Trophoblast cell (in vitro differentiated cells and primary cell): ENCODE data around the gene PLA2G4B.

ENCODE experiments used
- DNase-seq, 2 donors: peaks; one replicate each; pipeline ENCODE4 v3.0.0-alpha.2; 2016
- H2AFZ ChIP-seq: 2 replicates; pipeline ENCODE4 v1.6.1; 2013; ENCODE audit warnings: low read length, moderate library complexity, mild to moderate bottlenecking; ENCODE audit not compliant: insufficient read depth, poor library complexity
- H2AK5ac ChIP-seq: 2 replicates; pipeline ENCODE4 v1.6.1; 2013; ENCODE audit warnings: mild to moderate bottlenecking, low read length
- H2BK120ac ChIP-seq: 2 replicates; pipeline ENCODE4 v1.6.1; 2013; ENCODE audit warnings: low read length, mild to moderate bottlenecking, moderate library complexity; ENCODE audit not compliant: insufficient read depth, poor library complexity
- H2BK12ac ChIP-seq: 2 replicates; pipeline ENCODE4 v1.6.1; 2013; ENCODE audit warnings: mild to moderate bottlenecking, low read length, moderate library complexity
- H2BK5ac ChIP-seq: 2 replicates; pipeline ENCODE4 v1.6.1; 2013; ENCODE audit warnings: low read length, low read depth, moderate library complexity, mild to moderate bottlenecking; ENCODE audit not compliant: poor library complexity
- H3K14ac ChIP-seq: 2 replicates; pipeline ENCODE4 v1.6.1; 2013; ENCODE audit warnings: mild to moderate bottlenecking, low read length
- H3K18ac ChIP-seq: 2 replicates; pipeline ENCODE4 v1.6.1; 2013; ENCODE audit warnings: mild to moderate bottlenecking, low read length
- H3K23ac ChIP-seq: 2 replicates; pipeline ENCODE4 v1.6.1; 2013; ENCODE audit warnings: low read length
- H3K27ac ChIP-seq: 2 replicates; pipeline ENCODE4 v1.5.1; 2013; ENCODE audit warnings: low read depth, mild to moderate bottlenecking, inconsistent platforms, low read length, moderate library complexity
- H3K27me3 ChIP-seq: 2 replicates; pipeline ENCODE4 v1.6.1; 2013; ENCODE audit warnings: inconsistent platforms, mild to moderate bottlenecking, low read length, moderate library complexity; ENCODE audit not compliant: insufficient read depth
- H3K36me3 ChIP-seq, 2 experiments: 1 replicate in 1 of 2; 2 replicates in 1 of 2; pipeline ENCODE4 v1.6.1; 2013; ENCODE audit warnings: low read length in 2 of 2, mild to moderate bottlenecking in 2 of 2, moderate library complexity in 1 of 2; ENCODE audit not compliant: insufficient read depth in 2 of 2, control insufficient read depth in 1 of 2
- H3K4ac ChIP-seq: 2 replicates; pipeline ENCODE4 v1.6.1; 2013; ENCODE audit warnings: low read depth, mild to moderate bottlenecking, low read length, moderate library complexity
- H3K4me1 ChIP-seq, 2 experiments: 1 replicate in 1 of 2; 2 replicates in 1 of 2; pipeline ENCODE4 v1.6.1; 2013; ENCODE audit warnings: low read length in 2 of 2, mild to moderate bottlenecking in 2 of 2, moderate library complexity in 1 of 2; ENCODE audit not compliant: insufficient read depth in 2 of 2, control insufficient read depth in 1 of 2
- H3K4me2 ChIP-seq: 2 replicates; pipeline ENCODE4 v1.6.1; 2013; ENCODE audit warnings: inconsistent platforms, mild to moderate bottlenecking, low read length, moderate library complexity
- H3K4me3 ChIP-seq: 2 replicates; pipeline ENCODE4 v1.5.1; 2013; ENCODE audit warnings: mild to moderate bottlenecking, low read depth, low read length, inconsistent platforms
- H3K79me1 ChIP-seq: one replicate; pipeline ENCODE4 v1.6.1; 2013; ENCODE audit warnings: low read length
- H3K79me2 ChIP-seq: 2 replicates; pipeline ENCODE4 v1.6.1; 2013; ENCODE audit warnings: low read length, mild to moderate bottlenecking; ENCODE audit not compliant: control insufficient read depth, insufficient read depth, poor library complexity
- H3K9ac ChIP-seq: 2 replicates; pipeline ENCODE4 v1.6.1; 2013; ENCODE audit warnings: mild to moderate bottlenecking, low read length
- H3K9me3 ChIP-seq: 2 replicates; pipeline ENCODE4 v1.6.1; 2013; ENCODE audit warnings: low read depth, mild to moderate bottlenecking, control low read depth, inconsistent platforms, low read length; ENCODE audit not compliant: insufficient read depth
- H4K12ac ChIP-seq: 2 replicates; pipeline ENCODE4 v1.6.1; 2013; ENCODE audit warnings: low read depth, mild to moderate bottlenecking, low read length, moderate library complexity
- H4K8ac ChIP-seq: 2 replicates; pipeline ENCODE4 v1.6.1; 2013; ENCODE audit warnings: low read depth, mild to moderate bottlenecking, low read length, moderate library complexity
- H4K91ac ChIP-seq: one replicate; pipeline ENCODE4 v1.6.1; 2013; ENCODE audit warnings: low read depth, mild to moderate bottlenecking, low read length, moderate library complexity
- WGBS: extraction: QIAGEN DNeasy Blood & Tissue Kit; methylation state at CpG from one replicate; pipeline ENCODE4 v1.1.7; 2013; ENCODE audit warnings: missing lambda C conversion rate; ENCODE audit not compliant: insufficient read length, insufficient coverage; ENCODE audit errors: extremely low coverage; 5-methylcytosine and 5-hydroxymethylcytosine counted together

PLA2G4B gene

GRCh38 chr15:41858756-41859155 is 20.1 kb downstream of the PLA2G4B start:
- no peak overlapping the region for H2BK5ac ChIP-seq
- H4K8ac ChIP-seq = no peak overlapping the region
- WGBS = no CpG with 5 or more reads among the region's 15 CpGs
- no peak overlapping the region for H3K9ac ChIP-seq
- no peaks in the 10 kb centered on the region for H3K4me1 ChIP-seq
- H3K4ac ChIP-seq = no peak overlapping the region
- H3K79me1 ChIP-seq = no peaks in the 10 kb centered on the region
- H3K18ac ChIP-seq = no peak overlapping the region
- H3K27ac ChIP-seq = no peak overlapping the region
- no peak overlapping the region for H2AK5ac ChIP-seq
- H4K91ac ChIP-seq = no peak overlapping the region
- H3K23ac ChIP-seq = no peak overlapping the region
- no peaks in the 10 kb centered on the region for H3K36me3 ChIP-seq
- H3K79me2 ChIP-seq = no peaks in the 10 kb centered on the region
- H3K4me3 ChIP-seq = no peak overlapping the region
- H3K4me2 ChIP-seq = no peak overlapping the region
- no peak overlapping the region for H2AFZ ChIP-seq
- DNase-seq = no peak
- H4K12ac ChIP-seq = no peak overlapping the region
- H3K9me3 ChIP-seq = no peaks in the 10 kb centered on the region
- no peak overlapping the region for H3K14ac ChIP-seq
- no peak overlapping the region for H2BK12ac ChIP-seq
- H3K27me3 ChIP-seq = no peaks in the 10 kb centered on the region
- H2BK120ac ChIP-seq = no peak overlapping the region

- H3K79me1 ChIP-seq = no peaks in the 10 kb centered on the region
- DNase-seq = no peak
- no peak overlapping the region for H2BK5ac ChIP-seq
- no peak overlapping the region for H3K9ac ChIP-seq
- no peak overlapping the region for H2AFZ ChIP-seq
- H3K4me3 ChIP-seq = no peak overlapping the region
- H3K4ac ChIP-seq = no peak overlapping the region
- no peak overlapping the region for H4K12ac ChIP-seq
- H2BK12ac ChIP-seq = no peak overlapping the region
- no peaks in the 10 kb centered on the region for H3K79me2 ChIP-seq
- no peak overlapping the region for H3K14ac ChIP-seq
- H3K4me2 ChIP-seq = no peak overlapping the region
- H3K27ac ChIP-seq = no peak overlapping the region
- H3K4me1 ChIP-seq = no peaks in the 10 kb centered on the region
- no peak overlapping the region for H3K18ac ChIP-seq
- H3K23ac ChIP-seq = no peak overlapping the region
- no peak overlapping the region for H4K91ac ChIP-seq
- H3K27me3 ChIP-seq = no peaks in the 10 kb centered on the region
- no peak overlapping the region for H2BK120ac ChIP-seq
- no peaks in the 10 kb centered on the region for H3K9me3 ChIP-seq
- H4K8ac ChIP-seq = no peak overlapping the region
- H2AK5ac ChIP-seq = no peak overlapping the region
- no CpG with 5 or more reads among the region's 15 CpGs for WGBS
- no peaks in the 10 kb centered on the region for H3K36me3 ChIP-seq
Measured at GRCh38 chr15:41860049-41860828, 21.6 kb downstream of the PLA2G4B start.

- no peaks in the 10 kb centered on the region for H3K79me2 ChIP-seq
- no peak overlapping the region for H2AFZ ChIP-seq
- no peak overlapping the region for H3K9ac ChIP-seq
- H3K27ac ChIP-seq = no peak overlapping the region
- H3K9me3 ChIP-seq = no peaks in the 10 kb centered on the region
- no peak for DNase-seq
- no peak overlapping the region for H2BK12ac ChIP-seq
- no CpG with 5 or more reads among the region's 18 CpGs for WGBS
- H3K4ac ChIP-seq = no peak overlapping the region
- no peak overlapping the region for H2BK5ac ChIP-seq
- H4K91ac ChIP-seq = no peak overlapping the region
- no peak overlapping the region for H2AK5ac ChIP-seq
- no peaks in the 10 kb centered on the region for H3K79me1 ChIP-seq
- no peak overlapping the region for H4K12ac ChIP-seq
- H3K18ac ChIP-seq = no peak overlapping the region
- H3K14ac ChIP-seq = no peak overlapping the region
- peaks cover 2 to 13% of the 10 kb centered on the region in 2 experiments for H3K4me1 ChIP-seq
- no peaks in the 10 kb centered on the region for H3K27me3 ChIP-seq
- H4K8ac ChIP-seq = no peak overlapping the region
- H3K23ac ChIP-seq = no peak overlapping the region
- H3K4me3 ChIP-seq = no peak overlapping the region
- no peak overlapping the region for H3K4me2 ChIP-seq
- no peaks in the 10 kb centered on the region for H3K36me3 ChIP-seq
- H2BK120ac ChIP-seq = no peak overlapping the region
Measured at GRCh38 chr15:41861736-41862356, 23.2 kb downstream of the PLA2G4B start.

DNA sequence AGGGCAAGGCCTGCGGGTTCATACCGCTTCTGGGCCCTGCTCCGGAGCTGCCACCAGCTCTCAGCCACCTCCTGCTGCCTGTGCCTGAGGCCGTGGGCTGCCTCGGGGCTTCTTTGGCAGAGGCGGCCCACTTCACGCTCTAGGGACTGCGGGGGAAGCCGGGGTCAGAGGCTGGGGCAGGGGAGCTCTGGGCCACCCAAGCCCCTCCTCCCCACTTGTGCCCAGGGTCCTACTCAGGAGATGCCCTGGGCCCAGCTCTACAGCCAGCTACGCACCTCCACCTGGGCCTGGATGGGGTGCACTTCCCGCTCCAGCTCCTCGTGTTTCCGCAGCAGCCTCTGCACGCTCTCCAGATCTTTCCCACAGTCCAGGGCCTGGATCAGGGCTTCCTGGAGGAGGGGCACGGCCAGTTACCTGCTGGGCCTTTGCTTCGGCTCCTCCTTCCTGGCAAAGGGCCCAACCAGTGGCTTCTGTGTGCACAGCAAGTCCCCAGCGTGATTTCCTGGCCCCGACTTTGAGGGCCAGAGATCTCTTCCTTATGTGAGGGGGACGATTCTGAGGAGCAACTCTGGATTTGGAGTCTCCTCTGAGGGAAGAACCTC is 24.0 kb downstream of the PLA2G4B start:
- H3K4me2 ChIP-seq = no peak overlapping the region
- no peaks in the 10 kb centered on the region for H3K9me3 ChIP-seq
- no peak overlapping the region for H2BK12ac ChIP-seq
- no peak overlapping the region for H3K4ac ChIP-seq
- H3K79me2 ChIP-seq = no peaks in the 10 kb centered on the region
- no peak overlapping the region for H3K27ac ChIP-seq
- H3K79me1 ChIP-seq = no peaks in the 10 kb centered on the region
- WGBS = no CpG with 5 or more reads among the region's 19 CpGs
- no peak overlapping the region for H4K12ac ChIP-seq
- no peak overlapping the region for H2AK5ac ChIP-seq
- H3K14ac ChIP-seq = no peak overlapping the region
- no peak overlapping the region for H3K23ac ChIP-seq
- H3K4me1 ChIP-seq = peaks cover 2 to 14% of the 10 kb centered on the region in 2 experiments
- H3K36me3 ChIP-seq = no peaks in the 10 kb centered on the region
- no peak overlapping the region for H3K18ac ChIP-seq
- no peaks in the 10 kb centered on the region for H3K27me3 ChIP-seq
- DNase-seq = peak in 1 of 2 donors; percentile 5
- H2BK5ac ChIP-seq = no peak overlapping the region
- no peak overlapping the region for H3K9ac ChIP-seq
- H2BK120ac ChIP-seq = no peak overlapping the region
- H4K8ac ChIP-seq = no peak overlapping the region
- no peak overlapping the region for H4K91ac ChIP-seq
- no peak overlapping the region for H3K4me3 ChIP-seq
- no peak overlapping the region for H2AFZ ChIP-seq
